HG02884 (cell line): Measurements from ENCODE around the gene CCNA2.

ENCODE experiments used
- ATAC-seq: cut with Tn5 transposase; IDR thresholded peaks from one replicate; pipeline ENCODE4 v1.9.1; 2021; ENCODE audit warnings: mild to moderate bottlenecking, moderate library complexity; ENCODE audit not compliant: unreplicated experiment

CCNA2 gene

DNA sequence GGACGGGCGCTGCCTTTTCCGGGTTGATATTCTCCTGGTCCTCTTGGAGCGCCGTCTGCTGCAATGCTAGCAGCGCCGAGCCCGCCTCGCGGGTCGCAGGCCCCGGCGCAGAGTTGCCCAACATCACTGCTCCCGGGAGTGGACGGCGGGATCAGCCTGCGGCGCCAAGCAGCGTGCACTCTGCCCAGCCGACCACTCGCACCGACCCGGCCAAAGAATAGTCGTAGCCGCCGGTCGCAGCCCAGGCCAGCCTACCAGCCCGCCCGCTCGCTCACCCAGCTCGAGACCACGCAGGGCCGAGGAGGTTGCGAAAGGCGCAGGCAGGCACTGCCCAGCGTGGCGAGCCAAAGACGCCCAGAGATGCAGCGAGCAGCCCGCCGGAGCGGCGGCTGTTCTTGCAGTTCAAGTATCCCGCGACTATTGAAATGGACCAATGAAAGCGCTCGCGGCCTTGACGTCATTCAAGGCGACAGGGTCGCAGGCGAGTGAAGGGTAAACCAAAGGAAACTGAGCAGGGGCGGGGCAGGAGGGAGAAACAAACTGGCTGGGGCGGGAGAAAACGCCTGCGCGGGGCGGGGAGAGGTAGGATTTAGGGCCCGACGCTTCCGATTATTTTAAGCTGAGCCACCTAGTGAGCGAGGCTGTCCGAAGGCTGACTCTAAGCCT, at the start of gene CCNA2:
CCNA2 (minus strand) TSS at position 379 of the 666 bp plus-strand sequence; CDS start at position 124, 255 bp downstream.
- peak; percentile 90 for ATAC-seq

- peak; percentile 98 for ATAC-seq
Observed at GRCh38 chr4:121869841-121870822, 46.4 kb upstream of the CCNA2 start, which contains the start of gene BBS7. Gene BBS7, minus strand, starts transcription at chr4:121870474. Its CDS starts 161 bp downstream, at chr4:121870313.

GRCh38 chr4:121863799-121864198, 40.1 kb upstream of the CCNA2 start:
- ATAC-seq = no peak

- ATAC-seq = no peak
Observed at GRCh38 chr4:121861426-121861825, 37.7 kb upstream of the CCNA2 start.

DNA sequence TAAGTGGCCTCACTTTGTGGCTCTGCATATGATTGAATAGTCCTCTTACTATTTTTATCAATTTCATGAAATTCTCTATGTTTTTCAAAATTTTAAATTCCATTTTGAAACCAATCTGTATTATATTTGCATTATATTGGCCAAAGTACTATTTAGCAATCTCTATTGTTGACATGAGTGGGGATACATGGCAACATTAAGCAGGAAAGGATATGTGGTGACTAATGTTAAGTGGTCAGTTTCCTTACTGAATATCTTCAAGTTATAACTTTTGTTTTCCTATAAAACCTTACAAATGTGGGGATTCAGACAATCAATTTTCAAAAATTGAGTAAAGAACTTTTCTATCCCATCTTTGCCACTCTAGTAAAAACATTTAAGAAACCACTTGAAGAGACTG, 36.4 kb upstream of the CCNA2 start:
- ATAC-seq = no peak

DNA sequence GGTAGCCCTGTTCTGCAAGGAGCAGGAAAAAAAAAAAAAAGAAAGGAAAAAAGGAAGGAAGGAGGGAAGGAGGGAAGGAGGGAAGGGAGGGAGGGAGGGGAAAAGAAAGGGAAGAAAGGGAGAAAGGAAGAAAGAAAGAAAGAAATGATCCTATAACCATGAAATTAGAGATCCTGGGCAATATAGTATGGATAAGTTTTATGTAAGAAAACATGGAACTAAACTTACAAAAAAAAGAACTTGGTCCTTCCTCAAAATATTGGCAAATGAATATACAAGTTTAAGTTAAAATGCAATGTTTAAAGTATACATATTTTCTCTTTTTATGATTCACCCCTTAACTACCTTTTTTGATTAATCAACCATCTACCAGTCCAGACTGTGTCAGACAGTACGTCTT, 27.7 kb upstream of the CCNA2 start:
- no peak for ATAC-seq

DNA sequence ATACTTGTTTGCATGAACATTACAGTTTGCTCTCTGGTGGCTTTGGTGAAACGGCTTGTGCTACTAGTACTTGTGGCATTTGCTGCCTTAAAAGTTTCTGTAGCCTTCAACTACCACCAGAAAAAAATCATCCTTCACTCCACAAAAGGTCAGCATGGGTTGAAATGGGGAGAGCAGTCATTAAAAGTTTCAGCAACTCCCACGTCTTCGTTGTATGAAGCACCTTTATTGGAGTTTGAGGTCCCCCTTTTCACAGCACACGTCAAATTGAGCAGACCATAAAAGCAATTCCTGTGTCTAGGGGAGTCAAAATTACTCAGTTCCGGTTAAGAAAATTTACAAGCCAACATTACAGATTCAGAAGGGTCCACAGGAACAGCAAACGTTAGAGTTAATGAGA, 23.0 kb upstream of the CCNA2 start:
- ATAC-seq = no peak

DNA sequence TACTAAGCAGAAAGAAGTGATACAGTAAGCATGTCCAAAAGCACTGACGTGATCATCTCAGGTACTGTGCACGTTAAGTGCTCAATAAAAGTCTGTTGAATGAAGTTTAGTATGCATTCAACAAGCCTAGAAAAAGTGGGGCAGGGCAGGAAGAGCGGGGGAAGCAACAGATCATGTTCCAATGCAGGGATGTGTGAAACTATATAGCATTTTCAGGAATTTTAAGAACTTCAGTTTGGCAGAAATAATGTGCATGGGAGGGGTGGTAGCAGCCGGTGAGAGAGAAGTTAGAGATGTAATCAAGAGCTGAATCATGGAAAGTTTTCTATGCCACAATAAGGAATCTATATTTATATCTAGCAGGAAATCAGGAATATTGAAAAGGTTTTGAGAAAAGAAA, 19.2 kb upstream of the CCNA2 start:
- ATAC-seq = no peak

GRCh38 chr4:121838136-121838535, 14.5 kb upstream of the CCNA2 start:
- no peak for ATAC-seq

DNA sequence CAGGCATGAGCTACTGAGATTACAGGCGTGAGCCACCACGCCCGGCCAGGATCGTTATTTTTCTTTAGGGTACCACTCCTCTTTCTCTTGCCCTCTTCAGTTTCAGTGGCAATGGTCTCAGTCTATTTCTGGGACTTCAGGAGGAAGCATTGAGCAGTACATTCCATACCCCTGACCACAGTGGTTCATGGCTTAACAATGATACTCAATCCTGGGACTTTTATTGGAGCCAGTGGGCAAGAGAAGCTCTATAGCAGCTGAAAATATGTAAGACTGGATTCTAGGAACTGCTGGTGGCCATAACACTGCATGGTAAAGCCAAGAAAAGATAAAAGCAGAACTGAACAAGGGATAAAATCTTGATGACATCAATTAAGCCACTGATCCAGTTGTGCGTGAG, 5.8 kb upstream of the CCNA2 start:
- no peak for ATAC-seq

- ATAC-seq = no peak
Observed at GRCh38 chr4:121827853-121828252, 4.2 kb upstream of the CCNA2 start.

- ATAC-seq = no peak
Observed at GRCh38 chr4:121824950-121825349, 1.3 kb upstream of the CCNA2 start.

- peak; percentile 2 for ATAC-seq
Observed at GRCh38 chr4:121824171-121824527, 466 bp upstream of the CCNA2 start.

DNA sequence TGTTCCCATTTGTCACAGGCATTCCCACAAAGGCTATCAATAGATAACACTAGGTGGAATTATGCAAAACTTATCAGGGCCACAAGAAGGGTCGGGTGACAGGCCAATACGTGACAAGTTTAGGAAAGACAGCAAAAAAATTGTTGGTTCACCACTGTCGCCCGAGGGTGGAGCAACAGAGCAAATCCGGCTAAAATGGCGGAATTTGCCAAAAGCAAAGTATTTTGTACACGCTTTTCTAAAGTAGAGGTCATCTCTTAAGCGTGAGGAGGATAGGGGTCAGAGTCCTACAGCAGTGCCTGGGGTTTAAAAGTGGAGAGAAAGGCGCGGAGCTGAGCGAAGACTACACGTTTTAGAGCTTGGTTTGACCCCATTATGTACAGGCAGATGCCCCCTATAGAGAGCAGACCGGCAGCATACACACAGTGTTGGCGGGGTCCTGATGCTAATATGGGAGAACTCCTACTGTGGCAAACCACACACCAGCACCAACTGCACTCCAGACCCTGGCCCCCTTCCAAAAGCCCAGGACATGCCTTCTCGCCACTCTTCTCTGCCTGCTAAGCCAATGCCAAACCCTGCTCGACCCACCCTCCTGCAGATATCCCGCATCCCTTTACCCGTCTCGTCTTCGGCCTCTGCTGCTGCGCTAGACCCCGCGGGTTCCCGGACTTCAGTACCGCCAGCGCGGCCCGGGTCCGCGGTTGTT, 733 bp downstream of the CCNA2 start:
- peak; percentile 44 for ATAC-seq

DNA sequence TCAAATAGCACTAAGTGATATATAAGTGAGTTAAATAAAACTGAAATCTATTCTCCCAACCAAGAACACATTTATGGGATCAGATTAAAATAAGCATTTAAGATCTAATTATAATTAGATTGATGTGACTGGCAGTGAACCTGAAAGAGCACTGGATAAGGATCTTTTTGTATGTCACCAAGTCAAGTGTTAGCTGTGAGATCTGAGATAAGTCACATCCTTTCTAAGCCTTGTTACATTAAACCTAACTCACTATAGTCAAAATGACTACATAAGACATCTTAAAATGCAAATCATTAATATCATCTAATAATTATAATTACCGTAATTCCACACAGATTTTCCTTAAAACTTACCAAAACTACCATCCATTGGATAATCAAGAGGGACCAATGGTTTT, 1.6 kb downstream of the CCNA2 start:
- no peak for ATAC-seq

- ATAC-seq = no peak
Observed at GRCh38 chr4:121819216-121819965, 4.3 kb downstream of the CCNA2 start.

- ATAC-seq = no peak
Observed at GRCh38 chr4:121818215-121818614, 5.5 kb downstream of the CCNA2 start.

- ATAC-seq = no peak
Observed at GRCh38 chr4:121817701-121818100, 6.0 kb downstream of the CCNA2 start.

DNA sequence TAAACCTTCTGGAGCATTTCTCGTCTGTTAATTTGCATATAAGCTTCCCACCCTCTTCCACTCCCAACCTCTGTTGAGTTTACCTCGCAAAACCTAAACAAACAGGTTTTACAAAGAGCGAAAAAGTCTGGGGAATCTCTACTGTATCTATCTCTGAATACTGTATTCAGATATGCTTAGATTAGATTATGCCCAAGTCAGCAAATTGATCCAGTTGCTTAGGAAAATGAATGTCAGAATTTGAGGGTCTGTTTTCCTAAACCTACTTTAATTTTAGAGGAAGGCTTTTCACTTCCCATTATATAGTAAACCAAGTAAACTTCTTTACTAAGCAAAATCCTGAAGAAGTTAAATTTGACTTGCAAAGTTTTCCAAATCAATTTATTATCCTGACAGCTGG, 6.7 kb downstream of the CCNA2 start:
- no peak for ATAC-seq

DNA sequence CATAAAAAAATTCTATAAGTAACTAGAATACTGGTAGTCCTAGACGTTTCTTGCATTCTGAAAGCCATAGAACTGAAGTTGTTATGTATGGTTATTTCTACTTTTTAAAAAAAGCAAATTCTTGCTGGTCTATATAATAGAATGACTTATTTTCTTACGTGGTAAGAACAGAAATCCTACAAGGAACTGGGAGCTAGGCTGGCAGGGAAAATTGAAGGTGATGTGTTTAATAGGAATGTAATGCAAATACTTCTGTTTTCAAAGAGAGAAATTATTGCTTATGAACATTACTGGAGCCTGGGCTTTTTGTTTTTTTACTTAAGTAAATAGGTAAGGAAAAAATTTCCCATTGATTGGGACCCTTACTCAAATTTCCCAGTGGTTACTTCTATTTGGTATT, 8.9 kb downstream of the CCNA2 start:
- no peak for ATAC-seq

DNA sequence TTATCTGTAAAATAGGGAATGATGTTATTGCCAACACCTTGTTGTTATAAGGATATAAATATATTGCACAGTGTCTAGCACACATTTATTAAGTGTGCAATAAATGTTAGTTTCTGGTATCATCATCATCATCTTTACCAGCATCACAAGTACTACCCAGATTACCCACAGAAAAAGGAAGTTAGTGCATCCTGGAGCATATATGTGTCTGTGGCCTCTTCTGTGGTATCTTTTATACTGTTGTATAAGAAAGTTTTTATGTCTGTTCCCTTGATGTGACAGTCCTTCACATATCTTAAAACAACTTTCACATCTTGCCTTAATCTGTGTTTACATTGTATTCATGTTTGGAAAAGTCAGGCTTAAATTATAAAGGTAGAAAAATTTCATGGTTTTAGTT, 12.6 kb downstream of the CCNA2 start:
- no peak for ATAC-seq
